Neural progenitor cell (in vitro differentiated cells): ENCODE measurements around the gene FGF2. TPM values are rescaled to one million over a fixed set of nuclear protein-coding genes. Genes with fewer than 3 reads are reported as not detected.

Source experiments
- DNase-seq: peaks from one replicate; pipeline ENCODE4 v3.0.0-alpha.2; 2016; ENCODE audit warnings: low spot score
- H2AFZ ChIP-seq: fragments of 200-600 bp; sonication (generic); replicated peaks from 2 replicates; pipeline ENCODE4 v1.6.1; 2016; ENCODE audit warnings: antibody characterized with exemption
- H3F3A ChIP-seq: fragments of 200-600 bp; sonication (generic); 2 replicates; pipeline ENCODE4 v1.6.1; 2016; ENCODE audit warnings: antibody characterized with exemption, low read depth
- H3K27ac ChIP-seq: fragments of 200-600 bp; sonication (generic); 2 replicates; pipeline ENCODE4 v1.5.1; 2016; ENCODE audit warnings: mild to moderate bottlenecking
- H3K27me3 ChIP-seq: fragments of 200-600 bp; sonication (generic); 2 replicates; pipeline ENCODE4 v1.6.1; 2016; ENCODE audit warnings: mild to moderate bottlenecking, moderate library complexity
- H3K36me3 ChIP-seq: fragments of 200-600 bp; sonication (generic); 2 replicates; pipeline ENCODE4 v1.5.1; 2016
- H3K4me1 ChIP-seq: fragments of 200-600 bp; sonication (generic); 2 replicates; pipeline ENCODE4 v1.6.1; 2016; ENCODE audit warnings: mixed run types
- H3K4me2 ChIP-seq: fragments of 200-600 bp; sonication (generic); 2 replicates; pipeline ENCODE4 v1.6.1; 2016
- H3K4me3 ChIP-seq: fragments of 200-600 bp; sonication (generic); 2 replicates; pipeline ENCODE4 v1.5.1; 2016
- H3K79me2 ChIP-seq: fragments of 200-600 bp; sonication (generic); 2 replicates; pipeline ENCODE4 v1.6.1; 2016; ENCODE audit warnings: low read depth
- H3K9ac ChIP-seq: fragments of 200-600 bp; sonication (generic); 2 replicates; pipeline ENCODE4 v1.6.1; 2016
- H3K9me3 ChIP-seq: fragments of 200-600 bp; sonication (generic); 2 replicates; pipeline ENCODE4 v1.5.1; 2016; ENCODE audit warnings: low read depth
- H4K20me1 ChIP-seq: fragments of 200-600 bp; sonication (generic); 2 replicates; pipeline ENCODE4 v1.6.1; 2016; ENCODE audit warnings: low read depth
- H3K27ac Mint-ChIP-seq: 3 replicates; pipeline ENCODE4 v1.8.0; 2021; ENCODE audit warnings: mixed read lengths
- H3K27me3 Mint-ChIP-seq: 2 replicates; pipeline ENCODE4 v1.8.0; 2022; ENCODE audit warnings: low read depth, mild to moderate bottlenecking, inconsistent platforms, moderate library complexity, mixed read lengths; ENCODE audit not compliant: insufficient read depth
- H3K36me3 Mint-ChIP-seq: 3 replicates; pipeline ENCODE4 v1.8.0; 2021; ENCODE audit warnings: mixed read lengths
- H3K4me1 Mint-ChIP-seq: 3 replicates; pipeline ENCODE4 v1.8.0; 2021; ENCODE audit warnings: mixed read lengths
- H3K4me3 Mint-ChIP-seq: 3 replicates; pipeline ENCODE4 v1.8.0; 2021; ENCODE audit warnings: mild to moderate bottlenecking, moderate library complexity, mixed read lengths
- H3K9me3 Mint-ChIP-seq: 3 replicates; pipeline ENCODE4 v1.8.0; 2020; ENCODE audit warnings: mixed read lengths
- EZH2 ChIP-seq: fragments of 200-600 bp; sonication (generic); IDR thresholded peaks from 2 replicates; pipeline ENCODE4 v1.6.1; 2017; ENCODE audit warnings: antibody characterized with exemption, mild to moderate bottlenecking, moderate library complexity
- EZH2phosphoT487 ChIP-seq: fragments of 200-600 bp; sonication (generic); IDR thresholded peaks from 2 replicates; pipeline ENCODE4 v1.6.1; 2017; ENCODE audit warnings: antibody characterized with exemption
- total RNA-seq: library from RNA; depleted of rRNA; stranded (reverse); fragments of >200 nt; gene quantifications from 2 replicates; pipeline ENCODE4 v1.2.3, GENCODE V29; 2015; ENCODE audit warnings: low replicate concordance
- TF ChIP-seq, protein P1 (sequence below): fragments of 200-600 bp; sonication (generic); IDR thresholded peaks from 2 replicates; pipeline ENCODE4 v1.5.1; 2017; ENCODE audit warnings: antibody characterized with exemption, mild to moderate bottlenecking

The FGF2 gene
- total RNA-seq, 1 donor from 2014 or later: 43.8 TPM

DNA sequence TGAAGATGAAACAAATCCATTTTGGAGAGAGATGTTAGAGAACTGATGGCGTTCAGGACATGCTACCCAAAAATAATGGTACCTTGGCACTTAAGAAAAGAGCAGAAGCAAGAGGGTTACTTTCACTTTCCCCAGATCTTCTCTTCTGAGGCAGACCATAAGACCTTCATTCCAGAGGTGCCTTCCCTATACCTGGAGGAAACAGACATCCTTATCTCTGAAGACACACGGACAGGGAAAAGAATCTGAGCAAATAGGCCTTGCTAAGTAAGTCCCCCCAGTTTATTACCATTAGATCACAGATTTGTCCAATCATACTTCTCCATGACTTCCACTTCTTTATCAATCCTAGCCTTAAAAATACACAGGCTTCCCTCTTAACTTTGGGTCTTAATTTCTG is 2.0 kb upstream of the FGF2 start:
- Histone ChIP-seq H3K4me1 (peaks cover 19% of the 10 kb centered on the region), H3K27me3 (no peaks in the 10 kb centered on the region), H4K20me1 (peaks cover 16% of the 10 kb centered on the region), H3F3A (peaks cover 23% of the 10 kb centered on the region), H2AFZ (no peak overlapping the region), H3K9me3 (no peaks in the 10 kb centered on the region), H3K27ac (no peak overlapping the region), H3K79me2 (peaks cover 41% of the 10 kb centered on the region), H3K36me3 (no peaks in the 10 kb centered on the region), H3K4me3 (no peak overlapping the region), H3K9ac (no peak overlapping the region), H3K4me2 (no peak overlapping the region)
- Mint-ChIP-seq H3K27me3 (peaks cover 8% of the 10 kb centered on the region), H3K9me3 (peaks cover 2% of the 10 kb centered on the region), H3K27ac (no peak overlapping the region), H3K4me3 (no peak overlapping the region), H3K4me1 (peaks cover 22% of the 10 kb centered on the region), H3K36me3 (no peaks in the 10 kb centered on the region)
- TF ChIP-seq EZH2 (no peak), EZH2phosphoT487 (no peak)
- TF ChIP-seq, protein P1, sequence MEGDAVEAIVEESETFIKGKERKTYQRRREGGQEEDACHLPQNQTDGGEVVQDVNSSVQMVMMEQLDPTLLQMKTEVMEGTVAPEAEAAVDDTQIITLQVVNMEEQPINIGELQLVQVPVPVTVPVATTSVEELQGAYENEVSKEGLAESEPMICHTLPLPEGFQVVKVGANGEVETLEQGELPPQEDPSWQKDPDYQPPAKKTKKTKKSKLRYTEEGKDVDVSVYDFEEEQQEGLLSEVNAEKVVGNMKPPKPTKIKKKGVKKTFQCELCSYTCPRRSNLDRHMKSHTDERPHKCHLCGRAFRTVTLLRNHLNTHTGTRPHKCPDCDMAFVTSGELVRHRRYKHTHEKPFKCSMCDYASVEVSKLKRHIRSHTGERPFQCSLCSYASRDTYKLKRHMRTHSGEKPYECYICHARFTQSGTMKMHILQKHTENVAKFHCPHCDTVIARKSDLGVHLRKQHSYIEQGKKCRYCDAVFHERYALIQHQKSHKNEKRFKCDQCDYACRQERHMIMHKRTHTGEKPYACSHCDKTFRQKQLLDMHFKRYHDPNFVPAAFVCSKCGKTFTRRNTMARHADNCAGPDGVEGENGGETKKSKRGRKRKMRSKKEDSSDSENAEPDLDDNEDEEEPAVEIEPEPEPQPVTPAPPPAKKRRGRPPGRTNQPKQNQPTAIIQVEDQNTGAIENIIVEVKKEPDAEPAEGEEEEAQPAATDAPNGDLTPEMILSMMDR: no peak
- DNase-seq: no peak

DNA sequence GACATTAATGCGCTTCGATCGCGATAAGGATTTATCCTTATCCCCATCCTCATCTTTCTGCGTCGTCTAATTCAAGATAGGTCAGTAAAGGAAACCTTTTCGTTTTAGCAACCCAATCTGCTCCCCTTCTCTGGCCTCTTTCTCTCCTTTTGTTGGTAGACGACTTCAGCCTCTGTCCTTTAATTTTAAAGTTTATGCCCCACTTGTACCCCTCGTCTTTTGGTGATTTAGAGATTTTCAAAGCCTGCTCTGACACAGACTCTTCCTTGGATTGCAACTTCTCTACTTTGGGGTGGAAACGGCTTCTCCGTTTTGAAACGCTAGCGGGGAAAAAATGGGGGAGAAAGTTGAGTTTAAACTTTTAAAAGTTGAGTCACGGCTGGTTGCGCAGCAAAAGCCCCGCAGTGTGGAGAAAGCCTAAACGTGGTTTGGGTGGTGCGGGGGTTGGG is 528 bp upstream of the FGF2 start:
- peaks cover 28% of the 10 kb centered on the region for H3K4me1 ChIP-seq
- H3K4me3 Mint-ChIP-seq: peak overlapping the region; percentile 85
- peak; percentile 13 for DNase-seq
- TF ChIP-seq, protein P1: no peak
- TF ChIP-seq EZH2phosphoT487: no peak
- no peak for TF ChIP-seq EZH2
- H3K79me2 ChIP-seq: peaks cover 55% of the 10 kb centered on the region
- H3K36me3 Mint-ChIP-seq: peaks cover 2% of the 10 kb centered on the region
- no peaks in the 10 kb centered on the region for H3K36me3 ChIP-seq
- H3F3A ChIP-seq: peaks cover 28% of the 10 kb centered on the region
- H3K4me3 ChIP-seq: peak overlapping the region; percentile 75
- peaks cover 2% of the 10 kb centered on the region for H3K9me3 Mint-ChIP-seq
- H3K27ac Mint-ChIP-seq: peak overlapping the region; percentile 70
- peak overlapping the region; percentile 83 for H3K27ac ChIP-seq
- peak overlapping the region; percentile 80 for H3K4me2 ChIP-seq
- H3K27me3 Mint-ChIP-seq: peaks cover 8% of the 10 kb centered on the region
- no peaks in the 10 kb centered on the region for H3K27me3 ChIP-seq
- peaks cover 25% of the 10 kb centered on the region for H3K4me1 Mint-ChIP-seq
- peaks cover 31% of the 10 kb centered on the region for H4K20me1 ChIP-seq
- no peak overlapping the region for H3K9ac ChIP-seq
- no peaks in the 10 kb centered on the region for H3K9me3 ChIP-seq
- peak overlapping the region; percentile 98 for H2AFZ ChIP-seq

DNA sequence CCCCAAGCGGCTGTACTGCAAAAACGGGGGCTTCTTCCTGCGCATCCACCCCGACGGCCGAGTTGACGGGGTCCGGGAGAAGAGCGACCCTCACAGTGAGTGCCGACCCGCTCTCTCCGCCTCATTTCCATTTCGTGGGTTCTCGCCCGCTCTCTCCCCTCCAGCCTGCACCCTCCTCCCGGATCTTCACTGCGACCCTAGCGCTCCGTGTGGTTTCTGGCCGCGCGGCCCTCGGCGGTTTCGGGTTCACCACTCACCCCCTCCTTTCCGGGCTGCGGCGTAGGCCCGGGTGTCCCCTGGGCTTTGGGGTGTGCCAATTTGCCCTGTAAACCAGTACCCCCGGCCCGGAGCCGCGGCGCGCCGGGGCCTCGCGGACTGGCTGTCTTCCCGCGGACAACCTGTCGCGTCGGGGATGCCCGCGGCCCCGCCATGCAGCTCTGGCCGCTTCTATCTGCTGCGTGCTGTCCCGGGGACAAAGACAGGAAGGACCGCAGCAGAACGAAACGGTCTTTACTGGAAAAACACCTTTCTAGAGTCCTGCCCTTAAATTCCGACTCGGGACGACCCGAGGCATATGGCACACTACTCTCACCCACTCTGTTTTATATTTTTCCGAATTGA is 737 bp downstream of the FGF2 start:
- peaks cover 31% of the 10 kb centered on the region for H3F3A ChIP-seq
- Mint-ChIP-seq H3K4me3 (peak overlapping the region; percentile 90), H3K9me3 (no peaks in the 10 kb centered on the region), H3K27ac (peak overlapping the region; percentile 86), H3K4me1 (peaks cover 25% of the 10 kb centered on the region), H3K36me3 (peaks cover 5% of the 10 kb centered on the region), H3K27me3 (peaks cover 8% of the 10 kb centered on the region)
- no peaks in the 10 kb centered on the region for H3K27me3 ChIP-seq
- peak overlapping the region; percentile 78 for H3K27ac ChIP-seq
- peaks cover 44% of the 10 kb centered on the region for H4K20me1 ChIP-seq
- H3K4me2 ChIP-seq: peak overlapping the region; percentile 80
- H3K36me3 ChIP-seq: no peaks in the 10 kb centered on the region
- no peaks in the 10 kb centered on the region for H3K9me3 ChIP-seq
- peak overlapping the region; percentile 75 for H3K4me3 ChIP-seq
- peak overlapping the region; percentile 23 for H2AFZ ChIP-seq
- H3K4me1 ChIP-seq: peaks cover 30% of the 10 kb centered on the region
- DNase-seq: peak; percentile 57
- H3K9ac ChIP-seq: peak overlapping the region; percentile 57
- peaks cover 68% of the 10 kb centered on the region for H3K79me2 ChIP-seq
- TF ChIP-seq, protein P1: peak; percentile 10
- TF ChIP-seq EZH2phosphoT487 (no peak), EZH2 (no peak)
